Neuronal stem cell (in vitro differentiated cells): ENCODE results near the gene FAM107B.

Source experiments
- DNase-seq: peaks from one replicate; pipeline ENCODE4 v3.0.0-alpha.2; 2013; ENCODE audit warnings: low spot score
- H2AFZ ChIP-seq: one replicate; pipeline ENCODE4 v1.6.1; 2013; ENCODE audit warnings: mild to moderate bottlenecking, low read length, inconsistent platforms
- H2AK5ac ChIP-seq: 2 replicates; pipeline ENCODE4 v1.6.1; 2013; ENCODE audit warnings: low read depth, mild to moderate bottlenecking, inconsistent platforms, low read length, moderate library complexity, mixed read lengths
- H2BK120ac ChIP-seq: 2 replicates; pipeline ENCODE4 v1.6.1; 2013; ENCODE audit warnings: low read depth, mild to moderate bottlenecking, inconsistent platforms, low read length, moderate library complexity, mixed read lengths
- H2BK12ac ChIP-seq: one replicate; pipeline ENCODE4 v1.6.1; 2013; ENCODE audit warnings: low read length, inconsistent platforms
- H2BK15ac ChIP-seq: 2 replicates; pipeline ENCODE4 v1.6.1; 2013; ENCODE audit warnings: mild to moderate bottlenecking, low read length, inconsistent platforms, mixed read lengths
- H2BK5ac ChIP-seq: one replicate; pipeline ENCODE4 v1.6.1; 2013; ENCODE audit warnings: inconsistent platforms, mild to moderate bottlenecking, low read length, moderate library complexity
- H3K14ac ChIP-seq: one replicate; pipeline ENCODE4 v1.6.1; 2013; ENCODE audit warnings: low read length, inconsistent platforms
- H3K18ac ChIP-seq: 2 replicates; pipeline ENCODE4 v1.6.1; 2013; ENCODE audit warnings: low read length, inconsistent platforms
- H3K23ac ChIP-seq: 2 replicates; pipeline ENCODE4 v1.6.1; 2013; ENCODE audit warnings: low read depth, mild to moderate bottlenecking, mixed read lengths, low read length, inconsistent platforms; ENCODE audit not compliant: poor library complexity
- H3K27ac ChIP-seq: replicated peaks from 3 replicates; pipeline ENCODE4 v1.5.1; 2013; ENCODE audit warnings: low read length, inconsistent platforms
- H3K27me3 ChIP-seq, 3 experiments: 2 replicates each; pipeline ENCODE4 v1.6.1; 2013; ENCODE audit warnings: low read length in 3 of 3, mild to moderate bottlenecking in 2 of 3, inconsistent platforms in 1 of 3, low read depth in 1 of 3, mixed read lengths in 1 of 3, moderate library complexity in 1 of 3; ENCODE audit not compliant: control insufficient read depth in 3 of 3, insufficient read depth in 3 of 3
- H3K36me3 ChIP-seq, 2 donors: replicated peaks in 1 of 2; 2 replicates each; pipeline ENCODE4 v1.6.1; 2013; ENCODE audit warnings: low read length in 2 of 2; ENCODE audit not compliant: control insufficient read depth in 2 of 2, insufficient read depth in 2 of 2
- H3K4ac ChIP-seq: 2 replicates; pipeline ENCODE4 v1.6.1; 2013; ENCODE audit warnings: inconsistent platforms, mild to moderate bottlenecking, low read length, moderate library complexity
- H3K4me1 ChIP-seq, 2 donors: 1 replicate in 1 of 2; 2 replicates in 1 of 2; pipeline ENCODE4 v1.6.1; 2013; ENCODE audit warnings: low read length in 2 of 2, low read depth in 1 of 2; ENCODE audit not compliant: control insufficient read depth in 2 of 2, insufficient read depth in 1 of 2
- H3K4me2 ChIP-seq: one replicate; pipeline ENCODE4 v1.6.1; 2013; ENCODE audit warnings: mild to moderate bottlenecking, low read length, inconsistent platforms; ENCODE audit not compliant: insufficient read depth, poor library complexity, severe bottlenecking
- H3K4me3 ChIP-seq, 2 donors: 2 replicates each; pipeline ENCODE4 v1.5.1; 2013; ENCODE audit warnings: low read length in 2 of 2, mild to moderate bottlenecking in 2 of 2, inconsistent platforms in 1 of 2, moderate library complexity in 1 of 2
- H3K79me1 ChIP-seq: one replicate; pipeline ENCODE4 v1.6.1; 2013; ENCODE audit warnings: low read depth, mild to moderate bottlenecking, inconsistent platforms, low read length, moderate library complexity
- H3K9ac ChIP-seq: one replicate; pipeline ENCODE4 v1.6.1; 2013; ENCODE audit warnings: mild to moderate bottlenecking, low read depth, low read length, inconsistent platforms; ENCODE audit not compliant: poor library complexity
- H3K9me3 ChIP-seq, 2 donors: replicated peaks in 1 of 2; 2 replicates each; pipeline versions ENCODE3 to v1.6.1; 2013; ENCODE audit warnings: low read length in 2 of 2, mild to moderate bottlenecking in 2 of 2, inconsistent platforms in 1 of 2, low read depth in 1 of 2, mixed read lengths in 1 of 2, moderate library complexity in 1 of 2; ENCODE audit not compliant: control insufficient read depth in 2 of 2, insufficient read depth in 1 of 2
- H4K8ac ChIP-seq: one replicate; pipeline ENCODE4 v1.6.1; 2013; ENCODE audit warnings: low read depth, mild to moderate bottlenecking, inconsistent platforms, low read length, moderate library complexity
- H4K91ac ChIP-seq: one replicate; pipeline ENCODE4 v1.6.1; 2013; ENCODE audit warnings: low read length, low read depth, mild to moderate bottlenecking, inconsistent platforms; ENCODE audit not compliant: poor library complexity
- WGBS, 2 donors: extraction: QIAGEN DNeasy Blood & Tissue Kit; methylation state at CpG; one replicate each; pipeline ENCODE4 v1.1.7; 2013; ENCODE audit warnings: missing lambda C conversion rate in 2 of 2, mixed read lengths in 1 of 2; ENCODE audit not compliant: insufficient read length in 2 of 2, insufficient replicate concordance in 1 of 2; ENCODE audit errors: extremely low coverage in 2 of 2; 5-methylcytosine and 5-hydroxymethylcytosine counted together

Gene FAM107B

DNA sequence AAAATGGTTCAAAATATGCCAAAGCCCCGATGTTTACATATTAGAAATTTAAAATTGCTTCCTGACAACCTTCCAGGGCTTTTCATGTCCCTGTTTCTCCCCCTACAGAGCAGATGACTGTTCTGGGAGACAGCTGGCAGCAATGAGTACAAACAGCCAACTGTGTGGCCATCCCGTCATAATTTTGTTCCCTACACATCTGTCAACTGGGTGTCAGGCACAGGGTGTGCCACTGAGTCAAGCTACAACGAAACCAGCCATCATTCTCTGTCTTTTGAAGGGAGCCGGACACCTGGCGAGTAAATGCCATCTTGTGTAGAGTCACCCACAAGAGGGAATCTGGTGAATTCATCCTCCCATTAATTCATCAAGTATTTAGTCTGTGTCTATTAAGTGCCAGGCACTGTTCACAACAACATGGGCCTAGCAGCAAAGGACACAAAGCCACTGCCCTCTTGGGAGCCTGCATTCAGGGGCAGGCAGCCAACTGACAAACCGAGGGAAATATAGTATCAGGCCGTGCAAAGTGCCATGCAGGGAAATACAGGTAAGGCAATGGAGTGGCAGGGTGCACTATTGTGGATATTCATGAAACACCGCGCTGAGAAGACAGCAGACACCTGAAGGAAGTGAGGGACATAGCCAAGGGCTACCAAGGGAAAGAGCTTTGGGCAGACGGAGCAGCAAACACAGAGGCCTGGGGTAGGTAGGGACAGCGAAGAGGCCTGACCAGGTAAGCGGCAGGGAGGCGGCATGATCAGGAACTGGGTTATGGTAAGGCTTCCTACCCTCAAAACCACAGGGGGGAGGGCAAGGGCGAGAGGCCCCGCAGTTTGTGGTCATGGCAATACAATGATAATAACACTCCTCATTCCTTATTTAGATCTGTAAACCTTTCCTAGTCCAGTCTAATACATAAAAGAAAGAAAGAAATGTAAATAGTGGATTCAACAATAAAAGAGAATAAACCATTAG is 213.6 kb downstream of the FAM107B start:
- no peak overlapping the region for H2BK15ac ChIP-seq
- peaks cover under 1% of the 10 kb centered on the region in 2 donors for H3K36me3 ChIP-seq
- no peak overlapping the region for H3K4me3 ChIP-seq
- H2BK5ac ChIP-seq: no peak overlapping the region
- no peak overlapping the region for H3K18ac ChIP-seq
- H3K4me2 ChIP-seq: no peak overlapping the region
- H2AK5ac ChIP-seq: no peak overlapping the region
- H3K4ac ChIP-seq: no peak overlapping the region
- no peak overlapping the region for H4K91ac ChIP-seq
- no peak overlapping the region for H3K27ac ChIP-seq
- H3K27me3 ChIP-seq: no peaks in the 10 kb centered on the region
- peaks cover 2% of the 10 kb centered on the region for H3K79me1 ChIP-seq
- no peak overlapping the region for H4K8ac ChIP-seq
- no peak overlapping the region for H3K23ac ChIP-seq
- no peaks in the 10 kb centered on the region for H3K9me3 ChIP-seq
- no peak overlapping the region for H2AFZ ChIP-seq
- no peak for DNase-seq
- H2BK120ac ChIP-seq: no peak overlapping the region
- no peak overlapping the region for H3K9ac ChIP-seq
- H2BK12ac ChIP-seq: no peak overlapping the region
- no peak overlapping the region for H3K14ac ChIP-seq
- no CpG with 5 or more reads among the region's 15 CpGs for WGBS, 2 donors
- H3K4me1 ChIP-seq: peaks cover 7 to 28% of the 10 kb centered on the region in 2 donors

GRCh38 chr10:14560274-14560673 is 214.4 kb downstream of the FAM107B start:
- H3K18ac ChIP-seq: no peak overlapping the region
- H3K4me2 ChIP-seq: no peak overlapping the region
- peaks cover 12 to 31% of the 10 kb centered on the region in 2 donors for H3K4me1 ChIP-seq
- no peaks in the 10 kb centered on the region for H3K27me3 ChIP-seq
- H3K9me3 ChIP-seq: no peaks in the 10 kb centered on the region
- H2AK5ac ChIP-seq: no peak overlapping the region
- H2AFZ ChIP-seq: no peak overlapping the region
- H2BK12ac ChIP-seq: no peak overlapping the region
- no peaks in the 10 kb centered on the region for H3K36me3 ChIP-seq
- WGBS, 2 donors: no CpG with 5 or more reads among the region's 9 CpGs
- H2BK120ac ChIP-seq: no peak overlapping the region
- no peak overlapping the region for H3K9ac ChIP-seq
- no peak overlapping the region for H2BK15ac ChIP-seq
- H3K4me3 ChIP-seq: no peak overlapping the region
- no peak overlapping the region for H3K23ac ChIP-seq
- no peak overlapping the region for H3K4ac ChIP-seq
- peak overlapping the region; percentile 42 for H3K14ac ChIP-seq
- DNase-seq: no peak
- no peak overlapping the region for H4K91ac ChIP-seq
- H4K8ac ChIP-seq: no peak overlapping the region
- no peak overlapping the region for H3K27ac ChIP-seq
- H2BK5ac ChIP-seq: no peak overlapping the region
- peaks cover 2% of the 10 kb centered on the region for H3K79me1 ChIP-seq

GRCh38 chr10:14558025-14558424 is 216.7 kb downstream of the FAM107B start:
- Histone ChIP-seq H3K4me3 (peak overlapping the region in 1 of 2 donors; percentile 19), H2AFZ (no peak overlapping the region), H2BK5ac (no peak overlapping the region), H2BK15ac (no peak overlapping the region), H3K9me3 (no peaks in the 10 kb centered on the region), H3K18ac (no peak overlapping the region), H3K14ac (peak overlapping the region; percentile 89), H2BK120ac (no peak overlapping the region), H2AK5ac (no peak overlapping the region), H3K27me3 (no peaks in the 10 kb centered on the region), H3K23ac (peak overlapping the region; percentile 70), H3K4me2 (no peak overlapping the region), H3K36me3 (no peaks in the 10 kb centered on the region), H3K4ac (peak overlapping the region; percentile 13), H4K8ac (no peak overlapping the region), H2BK12ac (no peak overlapping the region), H3K27ac (no peak overlapping the region), H4K91ac (no peak overlapping the region), H3K79me1 (peaks cover 2% of the 10 kb centered on the region), H3K4me1 (peaks cover 15 to 20% of the 10 kb centered on the region in 2 donors), H3K9ac (peak overlapping the region; percentile 38)
- no CpG with 5 or more reads among the region's 12 CpGs for WGBS, 2 donors
- no peak for DNase-seq

DNA sequence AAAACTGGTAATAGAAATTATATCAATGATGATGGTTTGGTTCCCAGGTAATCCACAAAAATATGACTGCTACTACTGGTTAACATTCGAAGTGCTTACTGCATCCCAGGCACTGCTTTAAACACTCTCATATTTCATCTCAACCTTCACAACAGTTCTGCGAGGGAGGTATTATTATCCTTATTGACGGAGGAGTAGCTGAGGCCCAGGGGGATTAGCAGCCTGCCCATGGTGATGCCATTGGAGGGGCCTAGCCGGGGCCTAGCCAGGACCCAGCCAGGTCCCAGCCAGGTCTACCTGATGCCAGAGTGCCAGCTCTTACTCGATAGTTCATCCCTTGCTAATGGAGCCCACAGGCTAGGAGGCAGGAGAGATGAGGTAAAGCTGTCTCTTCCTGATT is 217.1 kb downstream of the FAM107B start:
- H3K4me1 ChIP-seq: peaks cover 15% of the 10 kb centered on the region in 2 donors
- no peaks in the 10 kb centered on the region for H3K36me3 ChIP-seq
- no peak overlapping the region for H3K4ac ChIP-seq
- no peak overlapping the region for H3K4me3 ChIP-seq
- H2AK5ac ChIP-seq: no peak overlapping the region
- H3K18ac ChIP-seq: no peak overlapping the region
- H3K79me1 ChIP-seq: peaks cover 2% of the 10 kb centered on the region
- H2BK5ac ChIP-seq: no peak overlapping the region
- no peak overlapping the region for H2BK120ac ChIP-seq
- H3K27me3 ChIP-seq: no peaks in the 10 kb centered on the region
- H3K9ac ChIP-seq: no peak overlapping the region
- no peak overlapping the region for H2BK12ac ChIP-seq
- DNase-seq: no peak
- no peak overlapping the region for H3K27ac ChIP-seq
- no peak overlapping the region for H3K23ac ChIP-seq
- H3K14ac ChIP-seq: no peak overlapping the region
- no peak overlapping the region for H4K8ac ChIP-seq
- no peak overlapping the region for H2BK15ac ChIP-seq
- WGBS, 2 donors: no CpG with 5 or more reads among the region's 5 CpGs
- no peak overlapping the region for H4K91ac ChIP-seq
- no peaks in the 10 kb centered on the region for H3K9me3 ChIP-seq
- H3K4me2 ChIP-seq: no peak overlapping the region
- H2AFZ ChIP-seq: no peak overlapping the region
